Endodermal cell (in vitro differentiated cells): Measurements from ENCODE around the gene TGM3. TPM values are rescaled to one million over a fixed set of nuclear protein-coding genes. Genes with fewer than 3 reads are reported as not detected.

Source experiments
- DNase-seq: peaks from one replicate; pipeline ENCODE4 v3.0.0-alpha.2; 2017
- H3K27ac ChIP-seq: 2 replicates; pipeline ENCODE4 v1.5.1; 2013; ENCODE audit warnings: mild to moderate bottlenecking, low read depth, low read length, moderate library complexity
- H3K27me3 ChIP-seq: 2 replicates; pipeline ENCODE4 v1.6.1; 2013; ENCODE audit warnings: mild to moderate bottlenecking, low read length, moderate library complexity; ENCODE audit not compliant: insufficient read depth, control insufficient read depth, poor library complexity, severe bottlenecking
- H3K36me3 ChIP-seq: 2 replicates; pipeline ENCODE4 v1.7.0; 2013; ENCODE audit warnings: mild to moderate bottlenecking, low read length, moderate library complexity; ENCODE audit not compliant: control insufficient read depth, insufficient read depth
- H3K4me1 ChIP-seq: one replicate; pipeline ENCODE4 v1.7.0; 2013; ENCODE audit warnings: low read length; ENCODE audit not compliant: control insufficient read depth, insufficient read depth
- H3K4me3 ChIP-seq: 2 replicates; pipeline ENCODE4 v1.5.1; 2013; ENCODE audit warnings: mild to moderate bottlenecking, low read length, moderate library complexity
- H3K9ac ChIP-seq: 2 replicates; pipeline ENCODE4 v1.6.1; 2013; ENCODE audit warnings: mild to moderate bottlenecking, low read length, moderate library complexity; ENCODE audit not compliant: poor library complexity, severe bottlenecking; ENCODE audit errors: extremely low read depth
- H3K9me3 ChIP-seq: 2 replicates; pipeline ENCODE4 v1.6.1; 2013; ENCODE audit warnings: mild to moderate bottlenecking, low read length, moderate library complexity; ENCODE audit not compliant: control insufficient read depth
- H3K27ac Mint-ChIP-seq: 2 replicates; pipeline ENCODE4 v1.8.0; 2020; ENCODE audit warnings: mixed read lengths
- H3K27me3 Mint-ChIP-seq: 2 replicates; pipeline ENCODE4 v1.8.0; 2021; ENCODE audit warnings: mild to moderate bottlenecking, mixed read lengths; ENCODE audit not compliant: insufficient read depth
- H3K36me3 Mint-ChIP-seq: 2 replicates; pipeline ENCODE4 v1.8.0; 2020; ENCODE audit warnings: low read depth, mixed read lengths
- H3K4me1 Mint-ChIP-seq: 2 replicates; pipeline ENCODE4 v1.8.0; 2020; ENCODE audit warnings: mixed read lengths
- H3K4me3 Mint-ChIP-seq: 2 replicates; pipeline ENCODE4 v1.8.0; 2020; ENCODE audit warnings: mild to moderate bottlenecking, moderate library complexity, mixed read lengths
- H3K9me3 Mint-ChIP-seq: 2 replicates; pipeline ENCODE4 v1.8.0; 2020; ENCODE audit warnings: mild to moderate bottlenecking, mixed read lengths
- WGBS, 2 experiments: methylation state at CpG; one replicate each; pipeline versions ENCODE4 v1.1.5 to v1.1.7; 2013; ENCODE audit warnings: missing lambda C conversion rate in 2 of 2, mixed read lengths in 1 of 2; ENCODE audit not compliant: insufficient coverage in 1 of 2, insufficient read length in 1 of 2; 5-methylcytosine and 5-hydroxymethylcytosine counted together
- total RNA-seq, 2 donors: library from RNA; stranded (reverse); fragmentation: NEBNext Ultra II Directional in 1 of 2; extraction: Animal tissue kit (Norgen Biotek cat#: 25700) in 1 of 2; gene quantifications; 2 replicates in 1 of 2; 3 replicates in 1 of 2; pipeline ENCODE4 v1.2.1, GENCODE V29; 2021
- TF ChIP-seq, protein P1 (sequence below): fragments of 200-600 bp; sonication (generic); conservative IDR thresholded peaks from 2 replicates; pipeline ENCODE4 v1.5.0; 2021; ENCODE audit warnings: antibody characterized with exemption, mild to moderate bottlenecking

TGM3 gene
- total RNA-seq, 2 donors from 2014 or later: 0.29 to 0.38 TPM

DNA sequence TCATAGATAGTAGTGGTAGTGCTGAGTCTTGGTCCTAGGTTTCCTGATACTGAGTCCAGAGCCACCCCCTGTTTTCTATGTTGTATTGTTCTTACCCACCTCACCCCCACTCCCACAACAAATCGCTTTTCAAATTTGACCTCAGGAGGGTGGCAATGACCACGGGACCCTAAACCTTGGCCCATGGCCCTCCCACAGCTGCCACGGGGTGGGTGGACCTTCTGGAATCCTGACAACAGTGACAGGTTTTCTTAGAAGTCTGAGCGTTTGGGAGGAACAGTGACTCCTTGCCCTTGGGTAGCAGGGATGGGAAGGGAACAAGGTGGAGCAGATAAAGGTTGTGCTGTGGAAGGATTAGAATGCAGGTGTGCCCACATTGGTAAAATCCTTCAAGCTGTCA is 36.9 kb downstream of the TGM3 start:
- Histone ChIP-seq H3K27me3 (no peaks in the 10 kb centered on the region), H3K9me3 (no peaks in the 10 kb centered on the region), H3K4me3 (no peak overlapping the region), H3K27ac (no peak overlapping the region), H3K4me1 (peaks cover 10% of the 10 kb centered on the region), H3K9ac (no peak overlapping the region), H3K36me3 (no peaks in the 10 kb centered on the region)
- TF ChIP-seq, protein P1, sequence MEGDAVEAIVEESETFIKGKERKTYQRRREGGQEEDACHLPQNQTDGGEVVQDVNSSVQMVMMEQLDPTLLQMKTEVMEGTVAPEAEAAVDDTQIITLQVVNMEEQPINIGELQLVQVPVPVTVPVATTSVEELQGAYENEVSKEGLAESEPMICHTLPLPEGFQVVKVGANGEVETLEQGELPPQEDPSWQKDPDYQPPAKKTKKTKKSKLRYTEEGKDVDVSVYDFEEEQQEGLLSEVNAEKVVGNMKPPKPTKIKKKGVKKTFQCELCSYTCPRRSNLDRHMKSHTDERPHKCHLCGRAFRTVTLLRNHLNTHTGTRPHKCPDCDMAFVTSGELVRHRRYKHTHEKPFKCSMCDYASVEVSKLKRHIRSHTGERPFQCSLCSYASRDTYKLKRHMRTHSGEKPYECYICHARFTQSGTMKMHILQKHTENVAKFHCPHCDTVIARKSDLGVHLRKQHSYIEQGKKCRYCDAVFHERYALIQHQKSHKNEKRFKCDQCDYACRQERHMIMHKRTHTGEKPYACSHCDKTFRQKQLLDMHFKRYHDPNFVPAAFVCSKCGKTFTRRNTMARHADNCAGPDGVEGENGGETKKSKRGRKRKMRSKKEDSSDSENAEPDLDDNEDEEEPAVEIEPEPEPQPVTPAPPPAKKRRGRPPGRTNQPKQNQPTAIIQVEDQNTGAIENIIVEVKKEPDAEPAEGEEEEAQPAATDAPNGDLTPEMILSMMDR: no peak
- peaks cover 5% of the 10 kb centered on the region for H3K27me3 Mint-ChIP-seq
- no peaks in the 10 kb centered on the region for H3K9me3 Mint-ChIP-seq
- peaks cover 13% of the 10 kb centered on the region for H3K4me1 Mint-ChIP-seq
- 83 to 100% methylated on average over 4 of the region's 4 CpGs for WGBS, 2 experiments
- no peaks in the 10 kb centered on the region for H3K36me3 Mint-ChIP-seq
- peak; percentile 19 for DNase-seq
- H3K4me3 Mint-ChIP-seq: no peak overlapping the region
- H3K27ac Mint-ChIP-seq: no peak overlapping the region

DNA sequence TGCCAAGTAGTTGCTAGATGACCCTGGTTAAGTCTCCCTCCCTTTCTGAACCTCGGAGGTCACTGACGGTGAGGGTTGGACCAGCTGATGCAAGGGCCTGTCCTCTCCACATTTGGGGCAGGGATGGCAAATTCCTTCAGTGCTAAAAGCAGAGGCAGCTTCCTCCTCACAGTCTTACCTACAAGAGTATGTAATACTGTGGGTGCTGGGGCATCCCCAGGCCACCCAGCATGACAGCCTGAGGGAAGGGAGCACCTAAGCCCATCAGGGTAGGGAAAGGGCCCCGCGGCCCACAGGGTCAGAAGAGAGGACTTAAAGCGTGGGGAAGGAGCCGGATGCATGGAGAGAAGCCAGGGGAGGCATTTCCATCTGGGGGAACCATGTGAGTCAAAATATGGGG is 38.0 kb downstream of the TGM3 start:
- H3K36me3 Mint-ChIP-seq: no peaks in the 10 kb centered on the region
- peaks cover 13% of the 10 kb centered on the region for H3K4me1 Mint-ChIP-seq
- H3K9me3 Mint-ChIP-seq: no peaks in the 10 kb centered on the region
- WGBS, 2 experiments: 85 to 100% methylated on average over 3 to 6 of the region's 6 CpGs
- no peak overlapping the region for H3K27ac Mint-ChIP-seq
- no peak overlapping the region for H3K9ac ChIP-seq
- no peak overlapping the region for H3K4me3 ChIP-seq
- DNase-seq: peak; percentile 38
- H3K27ac ChIP-seq: no peak overlapping the region
- no peaks in the 10 kb centered on the region for H3K27me3 ChIP-seq
- no peaks in the 10 kb centered on the region for H3K9me3 ChIP-seq
- H3K4me1 ChIP-seq: peaks cover 10% of the 10 kb centered on the region
- no peaks in the 10 kb centered on the region for H3K36me3 ChIP-seq
- no peak overlapping the region for H3K4me3 Mint-ChIP-seq
- peaks cover 5% of the 10 kb centered on the region for H3K27me3 Mint-ChIP-seq
- TF ChIP-seq, protein P1: no peak

DNA sequence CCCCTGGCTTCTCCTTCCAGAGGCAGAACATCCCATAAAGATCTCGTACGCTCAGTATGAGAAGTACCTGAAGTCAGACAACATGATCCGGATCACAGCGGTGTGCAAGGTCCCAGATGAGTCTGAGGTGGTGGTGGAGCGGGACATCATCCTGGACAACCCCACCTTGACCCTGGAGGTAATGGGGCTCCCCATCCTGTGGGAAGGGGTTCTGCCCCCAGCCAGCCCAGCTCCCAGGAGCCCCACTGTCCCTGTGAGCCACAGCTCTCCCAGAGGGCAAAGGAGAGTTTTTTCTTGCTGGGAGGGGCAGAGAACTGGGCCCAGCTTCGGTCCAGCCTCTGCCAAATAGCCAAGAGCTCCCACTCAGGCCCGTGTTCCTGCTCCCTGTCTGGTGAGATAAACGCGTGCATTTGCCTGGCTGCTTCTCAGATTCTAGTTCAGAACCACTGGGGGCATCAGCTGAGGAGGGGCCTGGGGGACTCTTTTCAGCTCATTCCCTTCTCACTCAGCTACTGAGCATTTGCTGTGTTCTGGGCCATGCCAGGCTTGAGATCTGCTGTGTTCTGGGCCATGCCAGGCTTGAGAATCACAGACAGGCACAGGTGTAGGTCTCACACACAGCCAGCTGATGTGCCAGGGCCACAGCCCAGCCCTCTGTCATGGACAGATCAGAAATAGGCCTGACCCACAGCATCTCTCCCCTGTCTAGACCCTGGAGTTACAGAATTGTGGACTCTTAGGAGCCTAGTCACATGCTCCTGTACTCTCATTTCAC is 39.5 kb downstream of the TGM3 start:
- TF ChIP-seq, protein P1: no peak
- Mint-ChIP-seq H3K36me3 (no peaks in the 10 kb centered on the region), H3K27me3 (peaks cover 5% of the 10 kb centered on the region), H3K9me3 (no peaks in the 10 kb centered on the region), H3K27ac (peak overlapping the region; percentile 26), H3K4me1 (peaks cover 2% of the 10 kb centered on the region), H3K4me3 (no peak overlapping the region)
- no peak overlapping the region for H3K9ac ChIP-seq
- 69 to 95% methylated on average over 3 to 9 of the region's 9 CpGs for WGBS, 2 experiments
- H3K27me3 ChIP-seq: no peaks in the 10 kb centered on the region
- H3K9me3 ChIP-seq: no peaks in the 10 kb centered on the region
- peaks cover under 1% of the 10 kb centered on the region for H3K4me1 ChIP-seq
- DNase-seq: peak; percentile 14
- no peaks in the 10 kb centered on the region for H3K36me3 ChIP-seq
- no peak overlapping the region for H3K4me3 ChIP-seq
- no peak overlapping the region for H3K27ac ChIP-seq
